Right atrium auricular region (tissue), 2 donors: ENCODE measurements around the gene ATG5. TPM values are rescaled to one million over a fixed set of nuclear protein-coding genes. Genes with fewer than 3 reads are reported as not detected.

Experiments
- DNase-seq: peaks from one replicate; pipeline ENCODE4 v3.0.0-alpha.2; 2019; ENCODE audit warnings: low spot score
- H3K27ac ChIP-seq, 2 donors: fragments of 200-600 bp; sonication (generic); 1 replicate in 1 of 2; 2 replicates in 1 of 2; pipeline ENCODE4 v1.5.1; 2016 to 2019
- H3K27me3 ChIP-seq, 2 donors: fragments of 200-600 bp; sonication (generic); one replicate each; pipeline versions ENCODE4 v1.5.1 to v1.6.0; 2017 to 2019
- H3K36me3 ChIP-seq: fragments of 200-600 bp; sonication (generic); one replicate; pipeline ENCODE4 v1.5.1; 2016
- H3K4me1 ChIP-seq, 2 donors: fragments of 200-600 bp; sonication (generic); one replicate each; pipeline versions ENCODE4 v1.5.1 to v1.6.0; 2017 to 2019
- H3K4me3 ChIP-seq, 2 donors: fragments of 200-600 bp; sonication (generic); 1 replicate in 1 of 2; 2 replicates in 1 of 2; pipeline ENCODE4 v1.5.1; 2017 to 2019; ENCODE audit warnings: mild to moderate bottlenecking in 1 of 2, moderate library complexity in 1 of 2
- H3K9me3 ChIP-seq, 2 donors: fragments of 200-600 bp; sonication (generic); one replicate each; pipeline ENCODE4 v1.5.1; 2019
- total RNA-seq, 2 donors: library from RNA; depleted of rRNA; stranded (reverse); fragments of >200 nt; gene quantifications; one replicate each; pipeline ENCODE4 v1.1.0, GENCODE V29; 2016
- TF ChIP-seq, protein P1 (sequence below), 2 donors: fragments of 200-600 bp; sonication (generic); IDR thresholded peaks; one replicate each; pipeline ENCODE4 v1.5.1; 2019; ENCODE audit warnings: antibody characterized with exemption in 2 of 2

ATG5 gene
- total RNA-seq, 2 donors from 2014 or later, result 11.0 to 18.0 TPM

DNA sequence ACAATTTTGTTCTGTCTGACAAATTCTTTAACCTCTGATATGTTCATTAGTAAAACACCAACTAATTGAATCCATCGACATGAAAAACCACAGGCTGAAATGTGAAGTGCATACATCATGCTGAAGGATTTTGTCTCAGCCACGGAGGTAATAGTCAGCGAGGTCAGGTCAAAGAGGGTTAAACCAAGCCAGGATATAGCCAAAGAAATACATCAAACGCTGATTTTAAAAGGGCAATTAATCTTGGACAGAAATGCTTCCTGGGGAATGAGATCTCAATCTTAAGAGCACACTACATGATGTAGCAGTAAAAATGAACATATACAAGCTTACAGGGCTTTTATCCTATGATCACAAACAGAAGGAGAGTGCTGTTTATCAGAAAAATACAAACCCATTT is 132.7 kb downstream of the ATG5 start:
- H3K4me1 ChIP-seq, result no peaks in the 10 kb centered on the region
- H3K9me3 ChIP-seq, result no peaks in the 10 kb centered on the region
- no peaks in the 10 kb centered on the region for H3K27me3 ChIP-seq
- H3K36me3 ChIP-seq, result no peaks in the 10 kb centered on the region
- no peak overlapping the region for H3K4me3 ChIP-seq
- TF ChIP-seq, protein P1, sequence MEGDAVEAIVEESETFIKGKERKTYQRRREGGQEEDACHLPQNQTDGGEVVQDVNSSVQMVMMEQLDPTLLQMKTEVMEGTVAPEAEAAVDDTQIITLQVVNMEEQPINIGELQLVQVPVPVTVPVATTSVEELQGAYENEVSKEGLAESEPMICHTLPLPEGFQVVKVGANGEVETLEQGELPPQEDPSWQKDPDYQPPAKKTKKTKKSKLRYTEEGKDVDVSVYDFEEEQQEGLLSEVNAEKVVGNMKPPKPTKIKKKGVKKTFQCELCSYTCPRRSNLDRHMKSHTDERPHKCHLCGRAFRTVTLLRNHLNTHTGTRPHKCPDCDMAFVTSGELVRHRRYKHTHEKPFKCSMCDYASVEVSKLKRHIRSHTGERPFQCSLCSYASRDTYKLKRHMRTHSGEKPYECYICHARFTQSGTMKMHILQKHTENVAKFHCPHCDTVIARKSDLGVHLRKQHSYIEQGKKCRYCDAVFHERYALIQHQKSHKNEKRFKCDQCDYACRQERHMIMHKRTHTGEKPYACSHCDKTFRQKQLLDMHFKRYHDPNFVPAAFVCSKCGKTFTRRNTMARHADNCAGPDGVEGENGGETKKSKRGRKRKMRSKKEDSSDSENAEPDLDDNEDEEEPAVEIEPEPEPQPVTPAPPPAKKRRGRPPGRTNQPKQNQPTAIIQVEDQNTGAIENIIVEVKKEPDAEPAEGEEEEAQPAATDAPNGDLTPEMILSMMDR (IDR thresholded peaks at IDR 0.05), result no peak
- no peak overlapping the region for H3K27ac ChIP-seq
- no peak for DNase-seq

DNA sequence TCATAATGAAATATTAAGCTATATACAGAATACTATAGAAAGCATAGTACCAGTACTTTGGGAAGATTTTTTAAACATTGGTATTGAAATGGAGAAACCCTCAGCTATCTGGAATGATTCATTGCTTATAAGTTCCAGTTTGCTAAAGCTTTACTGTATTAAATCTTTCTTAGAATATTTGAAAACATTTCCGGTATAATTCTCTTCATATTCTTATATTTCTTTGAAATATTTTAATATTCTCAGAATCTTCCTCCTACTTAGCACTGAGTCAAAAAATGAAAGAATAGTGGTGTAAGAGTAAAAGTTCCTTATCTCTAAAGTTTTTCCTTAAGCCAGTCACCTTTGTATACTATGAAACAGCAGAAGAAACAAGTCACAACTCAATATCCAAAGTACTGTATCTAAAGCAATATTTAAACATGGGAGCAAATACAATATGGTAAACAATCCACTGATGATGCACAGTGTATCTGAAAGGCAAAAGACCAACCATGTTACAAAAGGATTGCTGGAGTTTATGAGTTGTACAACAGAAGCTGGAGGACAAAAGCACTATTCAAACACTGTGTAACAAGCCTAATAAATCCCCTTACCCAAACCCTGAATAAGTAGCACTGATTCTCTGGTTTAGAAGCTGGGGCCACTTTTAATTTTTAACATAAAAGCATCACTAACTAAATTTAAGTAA is 137.3 kb downstream of the ATG5 start:
- H3K9me3 ChIP-seq, result no peaks in the 10 kb centered on the region
- no peak for DNase-seq
- no peaks in the 10 kb centered on the region for H3K4me1 ChIP-seq
- H3K36me3 ChIP-seq, result no peaks in the 10 kb centered on the region
- H3K27me3 ChIP-seq, result no peaks in the 10 kb centered on the region
- no peak overlapping the region for H3K27ac ChIP-seq
- TF ChIP-seq, protein P1 (IDR thresholded peaks at IDR 0.05), result no peak
- H3K4me3 ChIP-seq, result no peak overlapping the region

DNA sequence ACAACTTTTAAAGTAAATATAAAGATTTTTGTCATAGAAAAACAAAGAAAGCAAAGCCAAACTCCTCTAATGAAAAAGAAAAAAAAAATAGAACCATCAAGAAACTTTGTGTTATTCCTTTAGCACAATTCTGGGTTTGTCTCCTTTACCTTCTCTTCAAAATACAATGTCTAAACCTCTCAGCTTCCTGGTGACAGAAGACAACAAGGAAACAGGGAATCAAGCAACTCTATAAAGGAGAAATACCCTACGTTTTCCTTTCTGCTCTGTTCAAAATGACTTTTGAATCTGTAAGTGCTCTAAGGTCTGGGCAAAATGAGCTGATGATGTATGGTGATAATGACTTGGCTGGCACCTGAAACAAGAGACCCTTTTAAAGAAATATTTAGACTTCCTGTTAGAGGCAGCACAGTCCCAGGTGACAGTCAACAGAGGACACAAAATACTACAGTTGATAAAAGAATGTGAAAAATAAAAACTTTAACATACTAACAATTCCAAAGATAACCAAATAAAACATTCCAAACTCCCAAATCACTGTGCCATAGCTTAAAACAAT is 138.1 kb downstream of the ATG5 start:
- no peaks in the 10 kb centered on the region for H3K36me3 ChIP-seq
- H3K4me3 ChIP-seq, result no peak overlapping the region
- no peaks in the 10 kb centered on the region for H3K4me1 ChIP-seq
- TF ChIP-seq, protein P1 (IDR thresholded peaks at IDR 0.05), result no peak
- H3K27me3 ChIP-seq, result no peaks in the 10 kb centered on the region
- no peaks in the 10 kb centered on the region for H3K9me3 ChIP-seq
- DNase-seq, result no peak
- no peak overlapping the region for H3K27ac ChIP-seq

DNA sequence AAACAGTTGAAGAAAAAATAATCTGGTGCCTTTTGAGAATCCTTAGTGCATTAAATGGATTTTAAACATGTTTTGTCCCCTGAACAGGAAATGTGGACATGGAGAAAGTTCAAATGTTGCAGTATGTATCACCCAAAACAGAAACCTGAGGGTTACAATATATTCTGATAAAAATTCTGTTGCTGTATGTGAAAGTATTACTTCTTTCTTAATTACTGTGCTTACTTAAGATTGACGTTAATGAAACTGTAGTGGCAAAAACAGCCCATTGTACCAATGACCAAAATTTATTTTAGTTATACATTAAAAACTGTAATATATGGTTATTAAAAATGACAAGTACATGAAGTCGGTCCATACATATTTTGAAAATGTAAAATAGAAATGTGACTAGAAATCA is 138.8 kb downstream of the ATG5 start:
- TF ChIP-seq, protein P1 (IDR thresholded peaks at IDR 0.05), result no peak
- H3K4me1 ChIP-seq, result no peaks in the 10 kb centered on the region

DNA sequence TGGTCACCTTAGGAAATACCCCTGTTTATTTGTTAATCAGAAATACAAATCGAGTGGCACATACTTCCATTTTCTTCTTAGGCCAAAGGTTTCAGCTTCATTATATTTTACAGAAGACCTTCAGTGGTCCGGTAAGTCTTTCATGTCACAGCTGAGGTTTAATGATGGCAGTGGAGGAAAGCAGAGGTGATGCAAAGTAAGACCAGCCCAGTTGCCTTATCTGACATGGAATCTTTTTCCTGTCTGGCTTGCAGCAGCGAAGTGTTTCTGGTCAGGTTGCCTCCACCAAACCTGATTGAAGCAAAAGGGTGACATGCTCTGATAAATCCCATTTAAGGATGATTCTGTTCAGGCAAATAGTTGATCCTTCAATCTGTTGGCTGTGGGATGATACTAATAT is 139.4 kb downstream of the ATG5 start:
- Histone ChIP-seq H3K9me3 (no peaks in the 10 kb centered on the region), H3K27ac (no peak overlapping the region), H3K4me1 (no peaks in the 10 kb centered on the region), H3K27me3 (no peaks in the 10 kb centered on the region), H3K4me3 (no peak overlapping the region), H3K36me3 (no peaks in the 10 kb centered on the region)
- DNase-seq, result no peak
- TF ChIP-seq, protein P1 (IDR thresholded peaks at IDR 0.05), result no peak

More for the DNA sequence above, 138.8 kb downstream of the ATG5 start:
- Histone ChIP-seq H3K27me3 (no peaks in the 10 kb centered on the region), H3K4me3 (no peak overlapping the region), H3K9me3 (no peaks in the 10 kb centered on the region), H3K27ac (no peak overlapping the region), H3K36me3 (no peaks in the 10 kb centered on the region)
- DNase-seq, result no peak

DNA sequence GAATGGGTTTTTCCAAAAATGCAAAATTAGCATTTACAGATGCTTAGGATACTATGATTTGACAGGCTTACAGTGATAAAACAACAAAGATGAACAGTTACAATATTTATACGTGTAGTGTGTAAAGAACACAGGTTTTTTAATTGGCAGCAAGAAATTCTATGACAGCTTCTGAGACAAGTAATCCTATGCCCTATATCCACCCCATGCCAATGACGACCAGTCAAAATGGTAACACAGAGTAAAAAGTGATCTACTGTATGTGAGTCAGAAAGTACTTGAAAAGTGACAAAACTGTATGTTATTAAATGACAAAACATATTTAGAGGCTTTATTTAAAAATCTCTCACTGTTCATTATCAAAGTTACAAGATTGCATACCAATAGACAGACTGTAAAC is 139.9 kb downstream of the ATG5 start:
- Histone ChIP-seq H3K4me3 (no peak overlapping the region), H3K9me3 (no peaks in the 10 kb centered on the region), H3K36me3 (no peaks in the 10 kb centered on the region), H3K27ac (no peak overlapping the region), H3K4me1 (no peaks in the 10 kb centered on the region), H3K27me3 (no peaks in the 10 kb centered on the region)
- DNase-seq, result no peak
- TF ChIP-seq, protein P1 (IDR thresholded peaks at IDR 0.05), result no peak
